NCI-H748 (cell line): ENCODE measurements around the gene PDXP.
"Not testable (repeated sequence)": the region's sequence is repeated elsewhere in the genome, so short reads cannot be mapped to it uniquely, and the experiment has no call there.

Experiments
- DNase-seq: peaks from one replicate; lab custom pipeline; 2025; ENCODE audit not compliant: unreplicated experiment; lab: John Stamatoyannopoulos, UW

PDXP gene

DNA sequence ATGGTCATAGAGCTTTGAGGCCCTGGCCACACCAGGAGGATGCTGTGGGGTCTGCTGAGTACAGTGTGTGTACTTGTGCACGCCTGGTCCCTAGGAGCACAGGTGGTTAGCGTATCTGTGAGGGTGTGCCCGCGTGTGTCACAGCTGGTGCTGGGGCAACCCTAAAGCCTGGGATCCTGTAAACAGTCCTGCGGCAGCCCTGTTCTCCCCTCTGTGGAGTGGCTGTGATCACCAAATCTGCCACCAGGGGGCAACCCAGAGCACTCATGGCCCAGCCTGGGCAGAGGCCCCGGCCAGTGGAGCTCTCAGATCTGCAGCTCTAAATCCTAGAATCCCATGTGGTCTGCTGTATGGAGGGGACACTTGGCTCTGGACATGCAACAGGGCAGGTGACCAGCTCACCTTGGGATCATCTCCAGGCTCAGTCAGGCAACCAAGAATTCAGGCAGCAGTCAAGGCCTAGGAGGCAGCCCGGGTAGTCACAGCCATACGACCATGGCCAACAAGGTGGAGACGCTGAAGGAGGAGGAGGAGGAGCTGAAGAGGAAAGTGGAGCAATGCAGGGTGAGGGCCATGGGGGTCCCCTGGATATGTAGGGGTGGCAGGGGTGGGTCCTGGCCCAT, 15.2 kb upstream of the PDXP start:
- DNase-seq, result peak; percentile 39

DNA sequence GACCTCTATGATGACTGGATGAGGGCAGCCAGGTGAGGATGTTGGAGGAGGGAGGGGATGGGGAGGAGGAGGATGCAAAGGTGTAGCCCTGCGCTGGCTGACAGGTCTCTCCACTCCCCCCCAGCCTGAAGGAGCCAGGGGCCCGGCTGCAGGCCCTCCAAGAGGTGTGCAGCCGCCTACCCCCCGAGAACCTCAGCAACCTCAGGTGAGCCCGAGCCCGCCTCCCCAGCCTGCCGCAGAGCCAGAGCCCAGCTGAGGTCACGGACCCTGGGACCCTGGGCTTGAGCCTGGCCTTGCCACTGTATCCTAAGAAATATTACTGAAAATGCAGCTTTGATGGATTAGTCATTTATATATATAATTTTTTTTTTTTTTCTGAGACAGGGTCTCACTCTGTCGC, 11.2 kb upstream of the PDXP start:
- DNase-seq, result no peak

DNA sequence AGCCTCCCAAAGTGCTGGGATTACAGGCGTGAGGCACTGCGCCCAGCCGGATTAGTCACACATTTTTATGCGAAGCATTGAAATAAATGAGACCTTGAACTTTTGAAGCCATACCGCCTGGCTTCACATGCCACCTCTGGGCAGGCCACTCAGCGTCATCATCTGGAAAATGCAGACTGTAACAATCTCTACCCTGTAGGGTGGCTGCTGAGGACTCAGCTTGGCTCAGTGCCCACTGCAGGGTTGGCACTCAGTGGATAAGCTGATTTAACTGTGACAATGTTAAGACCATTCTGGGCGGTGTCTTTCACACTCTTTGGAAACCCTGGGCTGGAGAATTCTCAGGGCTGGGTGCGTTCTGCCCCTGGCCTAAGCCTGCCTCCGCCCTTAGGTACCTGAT, 10.6 kb upstream of the PDXP start:
- DNase-seq, result no peak

GRCh38 chr22:37650463-37651136, 7.9 kb upstream of the PDXP start:
- DNase-seq, result no peak

- no peak for DNase-seq
Observed at GRCh38 chr22:37654563-37655251, 3.8 kb upstream of the PDXP start.

- no peak for DNase-seq
Observed at GRCh38 chr22:37655252-37655563, 3.3 kb upstream of the PDXP start.

GRCh38 chr22:37656583-37656982, 1.9 kb upstream of the PDXP start:
- not testable (repeated sequence) for DNase-seq

GRCh38 chr22:37657590-37658132, 862 bp upstream of the PDXP start:
- DNase-seq, result peak; percentile 25

- DNase-seq, result peak; percentile 57
Observed at GRCh38 chr22:37659066-37659896, 758 bp downstream of the PDXP start.

GRCh38 chr22:37659897-37660708, 1.6 kb downstream of the PDXP start:
- DNase-seq, result no peak

DNA sequence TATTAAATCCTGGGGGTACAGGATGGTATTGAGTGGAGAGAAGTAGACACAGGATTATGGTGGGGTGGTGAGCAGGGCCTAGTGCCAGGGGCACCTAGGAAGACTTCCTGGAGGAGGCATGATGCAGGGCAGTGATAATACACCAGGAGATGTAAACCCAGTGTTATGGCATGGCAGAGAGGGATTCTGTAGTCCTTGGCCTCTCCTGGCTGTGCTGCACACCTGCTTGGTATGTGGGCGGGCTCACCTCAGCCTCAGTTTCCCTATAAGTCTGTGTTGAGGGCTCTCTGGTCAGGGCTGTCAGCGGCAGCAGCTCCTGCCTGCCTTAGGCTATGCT, 2.2 kb downstream of the PDXP start:
- DNase-seq, result no peak

DNA sequence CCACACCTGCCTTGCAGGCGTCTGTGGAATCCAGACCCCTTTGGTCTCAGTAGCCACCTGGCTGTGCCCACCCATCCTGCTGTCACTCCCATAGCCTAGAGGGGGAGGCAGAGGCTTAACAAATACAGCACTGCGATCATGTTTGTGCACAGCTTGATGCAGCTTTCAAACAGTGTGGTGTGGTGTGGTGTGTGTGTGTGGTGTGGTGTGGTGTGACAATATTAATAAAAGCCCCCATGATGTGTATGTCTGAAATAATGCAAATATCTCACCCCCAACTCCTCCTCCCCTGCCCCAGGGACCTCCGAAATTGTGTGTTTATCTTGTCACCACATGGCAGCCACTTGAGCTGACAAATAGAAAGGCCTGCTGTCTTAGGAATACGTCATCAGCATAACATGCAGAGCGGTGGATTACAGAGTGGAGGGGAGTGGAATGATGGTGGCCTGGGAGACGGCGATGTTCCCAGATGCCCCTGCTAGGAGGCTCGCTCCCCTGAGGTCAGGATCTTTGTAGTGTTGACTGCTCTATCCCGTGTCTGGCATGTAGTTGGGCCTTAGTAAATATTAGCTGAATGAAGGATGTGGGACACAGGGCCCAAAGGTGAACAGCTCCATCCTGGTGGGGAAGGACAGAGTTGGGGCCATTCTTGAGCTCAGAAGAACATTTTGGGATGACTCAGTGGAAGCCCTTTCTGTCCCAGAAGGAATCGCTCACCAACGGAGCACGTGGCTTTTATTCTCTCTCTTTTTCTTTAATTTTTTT, 2.8 kb downstream of the PDXP start:
- peak; percentile 68 for DNase-seq

- DNase-seq, result no peak
Observed at GRCh38 chr22:37662039-37662438, 3.5 kb downstream of the PDXP start.

GRCh38 chr22:37663521-37664140, 5.1 kb downstream of the PDXP start:
- DNase-seq, result no peak

DNA sequence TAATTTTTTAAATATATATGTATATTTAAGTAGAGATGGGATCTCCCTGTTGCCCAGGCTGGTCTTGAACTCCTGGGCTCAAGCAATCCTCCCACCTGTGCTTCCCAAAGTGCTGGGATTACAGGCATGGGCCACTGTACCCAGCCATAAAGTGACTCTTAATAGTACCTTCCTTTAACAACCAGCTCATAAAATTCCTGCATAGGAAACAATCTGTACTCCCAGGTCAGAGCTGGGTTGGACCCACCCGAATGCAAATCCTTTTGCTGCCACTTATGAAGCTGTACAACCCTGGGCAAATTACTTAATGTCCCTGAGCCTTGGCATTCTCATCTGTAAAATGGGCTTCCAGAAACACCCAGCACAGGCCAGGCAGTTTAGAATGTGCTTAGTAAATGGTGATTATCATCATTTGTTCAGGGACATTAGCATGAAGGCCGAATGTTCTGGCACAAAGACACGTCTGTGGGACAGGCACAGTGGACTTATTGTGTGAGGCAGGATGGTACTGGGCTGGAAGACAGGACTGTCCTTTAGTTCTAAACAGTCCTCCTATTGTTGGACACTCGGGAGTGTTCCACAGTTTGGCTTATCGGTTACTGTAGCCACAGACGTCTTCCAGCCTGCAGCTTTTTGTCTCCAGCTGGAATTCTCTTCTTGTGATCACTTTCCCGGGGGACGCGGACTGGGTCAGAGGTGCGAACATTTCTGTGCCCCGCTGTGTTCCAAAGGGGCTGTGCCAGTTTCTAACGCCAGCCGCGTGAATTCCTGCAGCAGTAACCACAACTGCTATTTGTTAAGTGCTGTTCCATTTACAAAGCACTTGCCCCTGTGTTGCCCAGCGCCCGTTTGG, 6.0 kb downstream of the PDXP start:
- DNase-seq, result no peak

DNA sequence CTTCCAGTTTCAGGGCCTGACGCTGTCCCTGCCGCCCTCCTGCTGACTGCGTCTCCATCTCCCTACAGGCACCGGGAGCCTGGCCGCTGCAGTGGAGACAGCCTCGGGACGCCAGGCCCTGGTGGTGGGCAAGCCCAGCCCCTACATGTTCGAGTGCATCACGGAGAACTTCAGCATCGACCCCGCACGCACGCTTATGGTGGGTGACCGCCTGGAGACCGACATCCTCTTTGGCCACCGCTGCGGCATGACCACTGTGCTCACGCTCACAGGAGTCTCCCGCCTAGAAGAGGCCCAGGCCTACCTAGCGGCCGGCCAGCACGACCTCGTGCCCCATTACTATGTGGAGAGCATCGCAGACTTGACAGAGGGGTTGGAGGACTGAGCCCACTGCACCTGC, 7.0 kb downstream of the PDXP start:
- DNase-seq, result no peak

GRCh38 chr22:37669586-37669985, 11.1 kb downstream of the PDXP start:
- no peak for DNase-seq

- DNase-seq, result no peak
Observed at GRCh38 chr22:37672206-37672919, 13.8 kb downstream of the PDXP start.
